ENCODE measurements around the gene TNNT2.

The TNNT2 gene

GRCh38 chr1:201357636-201358348 is 19.7 kb downstream of the TNNT2 start:
- no peak overlapping the region for H3K4me3 ChIP-seq (ENCODE audit: low read depth, low read length)

- no peak overlapping the region for H3K4me3 ChIP-seq (ENCODE audit: low read depth, low read length)
Measured at GRCh38 chr1:201357211-201357610, 20.3 kb downstream of the TNNT2 start.

GRCh38 chr1:201356701-201357100 is 20.8 kb downstream of the TNNT2 start:
- no peak overlapping the region for H3K4me3 ChIP-seq (ENCODE audit: low read depth, low read length)

- H3K4me3 ChIP-seq (ENCODE audit: low read depth, low read length), result no peak overlapping the region
Measured at GRCh38 chr1:201356236-201356635, 21.2 kb downstream of the TNNT2 start.

GRCh38 chr1:201355471-201355870 is 22.0 kb downstream of the TNNT2 start:
- H3K4me3 ChIP-seq (ENCODE audit: low read depth, low read length), result no peak overlapping the region

- H3K4me3 ChIP-seq (ENCODE audit: low read depth, low read length), result no peak overlapping the region
Measured at GRCh38 chr1:201354901-201355295, 22.6 kb downstream of the TNNT2 start.

- H3K4me3 ChIP-seq (ENCODE audit: low read depth, low read length), result no peak overlapping the region
Measured at GRCh38 chr1:201354151-201354900, 23.2 kb downstream of the TNNT2 start.

- no peak overlapping the region for H3K4me3 ChIP-seq (ENCODE audit: low read depth, low read length)
Measured at GRCh38 chr1:201353186-201353940, 24.1 kb downstream of the TNNT2 start.

- H3K4me3 ChIP-seq (ENCODE audit: low read depth, low read length), result no peak overlapping the region
Measured at GRCh38 chr1:201351617-201352016, 25.9 kb downstream of the TNNT2 start.

- no peak overlapping the region for H3K4me3 ChIP-seq (ENCODE audit: low read depth, low read length)
Measured at GRCh38 chr1:201350884-201351283, 26.6 kb downstream of the TNNT2 start.

GRCh38 chr1:201350361-201350725 is 27.1 kb downstream of the TNNT2 start:
- H3K4me3 ChIP-seq (ENCODE audit: low read depth, low read length), result no peak overlapping the region

GRCh38 chr1:201349092-201349491 is 28.4 kb downstream of the TNNT2 start:
- H3K4me3 ChIP-seq (ENCODE audit: low read depth, low read length), result no peak overlapping the region

GRCh38 chr1:201348211-201348566 is 29.3 kb downstream of the TNNT2 start:
- H3K4me3 ChIP-seq (ENCODE audit: low read depth, low read length), result no peak overlapping the region

- H3K4me3 ChIP-seq (ENCODE audit: low read depth, low read length), result no peak overlapping the region
Measured at GRCh38 chr1:201347498-201348210, 29.8 kb downstream of the TNNT2 start.

- H3K4me3 ChIP-seq (ENCODE audit: low read depth, low read length), result no peak overlapping the region
Measured at GRCh38 chr1:201346987-201347386, 30.5 kb downstream of the TNNT2 start.

- no peak overlapping the region for H3K4me3 ChIP-seq (ENCODE audit: low read depth, low read length)
Measured at GRCh38 chr1:201346337-201346939, 31.0 kb downstream of the TNNT2 start.

GRCh38 chr1:201345081-201345355 is 32.5 kb downstream of the TNNT2 start:
- H3K4me3 ChIP-seq (ENCODE audit: low read depth, low read length), result no peak overlapping the region

- H3K4me3 ChIP-seq (ENCODE audit: low read depth, low read length), result no peak overlapping the region
Measured at GRCh38 chr1:201344206-201345080, 33.0 kb downstream of the TNNT2 start.

- no peak overlapping the region for H3K4me3 ChIP-seq (ENCODE audit: low read depth, low read length)
Measured at GRCh38 chr1:201341377-201341776, 36.1 kb downstream of the TNNT2 start.
